HFFc6 (cell line): ENCODE data around the gene MAP3K1. TPM values are rescaled to one million over a fixed set of nuclear protein-coding genes. Genes with fewer than 3 reads are reported as not detected.

Experiments used
- DNase-seq: peaks from one replicate; pipeline ENCODE4 v3.0.0-alpha.2; 2018
- H3K27ac Mint-ChIP-seq: 2 replicates; pipeline ENCODE4 v1.8.0; 2020; ENCODE audit warnings: mild to moderate bottlenecking, mixed read lengths
- H3K27me3 Mint-ChIP-seq: 2 replicates; pipeline ENCODE4 v1.8.0; 2021; ENCODE audit warnings: mild to moderate bottlenecking, moderate library complexity, mixed read lengths; ENCODE audit not compliant: insufficient read depth
- H3K36me3 Mint-ChIP-seq: 2 replicates; pipeline ENCODE4 v1.8.0; 2021; ENCODE audit warnings: low read depth, mixed read lengths
- H3K4me1 Mint-ChIP-seq: 2 replicates; pipeline ENCODE4 v1.8.0; 2020; ENCODE audit warnings: low read depth, mixed read lengths
- H3K4me3 Mint-ChIP-seq: 2 replicates; pipeline ENCODE4 v1.8.0; 2020; ENCODE audit warnings: mild to moderate bottlenecking, moderate library complexity, mixed read lengths
- H3K9me3 Mint-ChIP-seq: 2 replicates; pipeline ENCODE4 v1.8.0; 2020; ENCODE audit warnings: mild to moderate bottlenecking, mixed read lengths
- CTCF ChIP-seq: fragments of 200-600 bp; sonication (generic); IDR thresholded peaks from 2 replicates; pipeline ENCODE4 v1.5.0; 2021; ENCODE audit warnings: antibody characterized with exemption, mild to moderate bottlenecking
- total RNA-seq, 6 experiments: library from RNA; stranded (reverse); fragmentation: NEBNext Ultra II Directional; extraction: Animal tissue kit (Norgen Biotek cat#: 25700); gene quantifications; 2 replicates in 1 of 6; 3 replicates in 5 of 6; pipeline ENCODE4 v1.2.3, GENCODE V29; 2021

MAP3K1 gene
- total RNA-seq, 6 experiments from 2014 or later, result 3.4 to 4.7 (median 3.7) TPM

GRCh38 chr5:56893251-56893951 is 78.1 kb downstream of the MAP3K1 start:
- no peak overlapping the region for H3K27ac Mint-ChIP-seq
- no peaks in the 10 kb centered on the region for H3K27me3 Mint-ChIP-seq
- H3K36me3 Mint-ChIP-seq, result no peaks in the 10 kb centered on the region; the same call in 1 of the 2 replicates
- no peak for TF ChIP-seq CTCF
- no peak overlapping the region for H3K4me3 Mint-ChIP-seq
- H3K4me1 Mint-ChIP-seq, result no peaks in the 10 kb centered on the region
- no peaks in the 10 kb centered on the region for H3K9me3 Mint-ChIP-seq
- DNase-seq, result no peak

DNA sequence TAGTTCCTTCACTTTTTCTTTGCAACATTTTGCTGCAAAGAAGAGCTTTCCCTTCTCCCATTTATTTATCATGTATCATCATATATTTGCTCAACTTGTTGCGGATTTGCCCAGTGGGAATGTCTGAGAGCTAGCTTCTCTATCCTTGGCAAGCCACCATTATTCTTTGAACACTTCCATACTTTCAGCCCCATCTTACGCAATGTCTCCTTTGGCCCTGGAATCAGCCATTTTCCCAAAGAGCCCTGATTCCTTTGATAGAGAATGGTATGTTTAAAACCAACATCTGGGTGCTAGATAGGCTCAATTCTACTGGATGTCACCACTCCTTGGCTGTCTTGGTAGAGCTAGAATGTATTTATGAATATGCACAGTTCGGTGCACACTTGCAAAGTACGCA is 81.4 kb downstream of the MAP3K1 start:
- Mint-ChIP-seq H3K9me3 (no peaks in the 10 kb centered on the region), H3K4me3 (no peak overlapping the region), H3K27me3 (peaks cover 1% of the 10 kb centered on the region; the same call in 1 of the 2 replicates), H3K4me1 (no peaks in the 10 kb centered on the region), H3K27ac (no peak overlapping the region), H3K36me3 (no peaks in the 10 kb centered on the region)
- TF ChIP-seq CTCF, result no peak
- DNase-seq, result no peak

- DNase-seq, result no peak
- H3K9me3 Mint-ChIP-seq, result no peaks in the 10 kb centered on the region
- no peaks in the 10 kb centered on the region for H3K36me3 Mint-ChIP-seq
- no peak for TF ChIP-seq CTCF
- H3K4me3 Mint-ChIP-seq, result no peak overlapping the region
- no peak overlapping the region for H3K27ac Mint-ChIP-seq
- peaks cover 1% of the 10 kb centered on the region for H3K27me3 Mint-ChIP-seq
- no peaks in the 10 kb centered on the region for H3K4me1 Mint-ChIP-seq
Measured at GRCh38 chr5:56898213-56898612, 82.9 kb downstream of the MAP3K1 start.

DNA sequence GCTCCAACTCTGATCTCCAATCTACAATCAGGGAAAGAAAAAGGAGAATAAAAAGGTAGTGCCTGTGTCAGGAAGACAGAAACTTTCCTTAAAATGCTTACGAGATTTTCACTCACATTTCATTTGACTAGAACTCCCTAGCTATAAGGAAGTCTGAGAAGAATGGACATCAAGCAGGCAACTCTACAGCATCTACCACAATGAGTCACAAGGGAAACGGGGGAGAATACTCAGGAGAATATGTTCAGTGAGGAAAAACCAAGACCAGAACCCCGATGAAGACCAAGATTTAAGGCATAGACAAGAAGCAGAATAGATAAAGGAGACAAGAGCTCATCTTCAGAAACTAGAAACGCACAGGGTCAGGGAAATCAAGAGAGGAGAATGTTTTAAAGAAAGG is 85.0 kb downstream of the MAP3K1 start:
- Mint-ChIP-seq H3K4me1 (no peaks in the 10 kb centered on the region), H3K36me3 (no peaks in the 10 kb centered on the region), H3K9me3 (peaks cover 4% of the 10 kb centered on the region; the same call in 1 of the 2 replicates), H3K27me3 (peaks cover 3% of the 10 kb centered on the region), H3K4me3 (no peak overlapping the region), H3K27ac (no peak overlapping the region)
- no peak for TF ChIP-seq CTCF
- DNase-seq, result no peak

DNA sequence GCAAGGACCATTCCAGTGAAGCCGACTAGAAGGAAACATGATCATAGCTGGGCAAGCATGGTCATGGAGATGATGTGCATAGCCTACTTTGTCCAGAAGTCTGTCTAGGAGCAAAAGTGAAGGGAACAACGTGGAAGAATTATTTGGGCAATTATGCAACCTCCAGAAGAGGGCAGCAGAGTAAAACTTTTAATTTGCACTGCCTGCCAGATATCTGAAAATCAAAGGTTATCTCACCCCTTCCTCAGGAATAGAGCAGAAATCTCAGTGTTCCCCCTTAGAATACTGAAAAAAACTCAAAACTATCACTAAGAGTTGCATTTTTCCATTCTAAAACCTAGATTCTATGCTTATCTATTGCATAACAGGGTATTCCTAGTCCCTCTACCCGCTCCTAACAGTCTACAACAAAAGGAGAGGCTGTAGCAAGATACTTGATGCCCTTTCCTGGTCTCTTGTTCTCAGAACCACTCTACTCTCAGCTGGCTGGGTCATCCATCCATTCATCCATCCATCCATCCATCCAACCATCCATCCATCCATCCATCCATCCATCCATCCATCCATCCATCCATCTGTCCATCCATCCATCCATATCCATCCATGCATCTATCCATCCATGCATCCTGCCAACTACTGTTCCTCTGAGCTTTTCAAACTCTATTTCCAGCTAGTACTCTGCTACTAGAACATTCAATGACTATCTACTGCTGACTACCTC is 85.7 kb downstream of the MAP3K1 start:
- H3K36me3 Mint-ChIP-seq, result no peaks in the 10 kb centered on the region
- no peaks in the 10 kb centered on the region for H3K4me1 Mint-ChIP-seq
- H3K9me3 Mint-ChIP-seq, result peaks cover 4% of the 10 kb centered on the region; the same call in 1 of the 2 replicates
- no peak overlapping the region for H3K27ac Mint-ChIP-seq
- H3K4me3 Mint-ChIP-seq, result no peak overlapping the region
- peak; percentile 86 for TF ChIP-seq CTCF
- peak; percentile 26 for DNase-seq
- peaks cover 3% of the 10 kb centered on the region for H3K27me3 Mint-ChIP-seq
